ENCODE data around the gene GABRB1.

Gene GABRB1

GRCh38 chr4:47468706-47469365 is 437.5 kb downstream of the GABRB1 start:
- DNase-seq (ENCODE audit: low read depth in 2 of 2) = no peak

DNA sequence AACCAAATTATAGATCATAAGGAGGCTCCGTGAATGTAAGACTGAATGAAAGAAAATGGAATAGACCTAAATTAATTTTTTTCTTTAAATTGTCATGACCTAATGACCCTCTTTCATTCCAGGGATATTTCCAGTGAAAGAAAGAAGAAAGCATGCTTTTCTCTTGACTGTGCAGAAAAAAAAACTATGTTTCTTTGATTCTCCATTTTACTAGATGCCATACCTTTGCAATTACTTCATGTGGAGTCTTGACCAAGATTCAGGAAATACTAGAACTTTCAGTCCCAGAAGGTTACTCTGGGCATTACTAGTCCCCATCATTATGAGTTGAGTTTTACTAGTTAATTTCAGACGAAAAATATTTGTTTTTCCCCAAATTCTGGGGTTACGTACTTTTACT is 438.6 kb downstream of the GABRB1 start:
- no peak for DNase-seq (ENCODE audit: low read depth in 2 of 2)

DNA sequence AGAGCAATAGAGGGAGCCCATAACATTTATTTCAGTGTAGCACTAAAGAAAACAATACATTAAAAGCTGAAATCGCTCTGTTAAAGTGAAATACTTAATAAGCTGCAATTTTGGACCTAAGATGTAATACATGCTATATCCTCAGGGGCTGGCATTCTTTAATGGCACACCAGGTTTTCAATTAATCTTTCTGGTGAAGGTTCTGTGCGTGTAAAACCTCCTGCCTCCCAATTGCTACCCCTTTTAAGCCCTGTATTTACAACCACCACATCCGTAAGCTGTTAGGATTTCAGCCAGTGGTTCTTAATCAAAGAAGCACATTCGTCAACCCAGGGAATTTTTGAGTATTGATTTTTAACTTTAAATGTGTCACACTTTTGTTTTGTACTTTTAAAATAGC is 439.7 kb downstream of the GABRB1 start:
- no peak for DNase-seq (ENCODE audit: low read depth in 2 of 2)

DNA sequence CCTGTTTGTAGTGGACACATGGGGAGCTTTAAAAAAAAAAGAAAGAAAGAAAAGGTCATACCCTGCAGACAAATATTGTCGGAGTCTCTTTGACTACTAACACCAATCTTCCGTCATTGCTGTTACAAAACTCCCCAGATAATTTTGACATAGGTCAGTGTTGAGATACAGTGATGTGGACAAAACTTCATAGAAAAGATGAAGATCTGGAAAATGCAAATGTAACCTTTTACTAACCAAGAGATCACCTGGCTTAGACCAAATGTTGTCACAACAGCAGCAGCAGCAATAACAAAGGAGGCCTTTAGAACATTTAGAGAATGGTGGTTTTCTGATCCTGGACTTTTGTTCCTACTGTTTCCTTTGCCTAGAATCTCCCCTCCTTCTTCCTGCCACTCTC is 440.2 kb downstream of the GABRB1 start:
- DNase-seq (ENCODE audit: low read depth in 2 of 2) = no peak

GRCh38 chr4:47473141-47473750 is 441.9 kb downstream of the GABRB1 start:
- no peak for DNase-seq (ENCODE audit: low read depth in 2 of 2)

- no peak for DNase-seq (ENCODE audit: low read depth in 2 of 2)
Observed at GRCh38 chr4:47474799-47475198, 443.4 kb downstream of the GABRB1 start.

GRCh38 chr4:47475411-47475810 is 444.0 kb downstream of the GABRB1 start:
- no peak for DNase-seq (ENCODE audit: low read depth in 2 of 2)
